ENCODE results near the gene CANX.

- TF ChIP-seq, protein P1, sequence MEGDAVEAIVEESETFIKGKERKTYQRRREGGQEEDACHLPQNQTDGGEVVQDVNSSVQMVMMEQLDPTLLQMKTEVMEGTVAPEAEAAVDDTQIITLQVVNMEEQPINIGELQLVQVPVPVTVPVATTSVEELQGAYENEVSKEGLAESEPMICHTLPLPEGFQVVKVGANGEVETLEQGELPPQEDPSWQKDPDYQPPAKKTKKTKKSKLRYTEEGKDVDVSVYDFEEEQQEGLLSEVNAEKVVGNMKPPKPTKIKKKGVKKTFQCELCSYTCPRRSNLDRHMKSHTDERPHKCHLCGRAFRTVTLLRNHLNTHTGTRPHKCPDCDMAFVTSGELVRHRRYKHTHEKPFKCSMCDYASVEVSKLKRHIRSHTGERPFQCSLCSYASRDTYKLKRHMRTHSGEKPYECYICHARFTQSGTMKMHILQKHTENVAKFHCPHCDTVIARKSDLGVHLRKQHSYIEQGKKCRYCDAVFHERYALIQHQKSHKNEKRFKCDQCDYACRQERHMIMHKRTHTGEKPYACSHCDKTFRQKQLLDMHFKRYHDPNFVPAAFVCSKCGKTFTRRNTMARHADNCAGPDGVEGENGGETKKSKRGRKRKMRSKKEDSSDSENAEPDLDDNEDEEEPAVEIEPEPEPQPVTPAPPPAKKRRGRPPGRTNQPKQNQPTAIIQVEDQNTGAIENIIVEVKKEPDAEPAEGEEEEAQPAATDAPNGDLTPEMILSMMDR (IDR thresholded peaks at IDR 0.05) = no peak
- no peak for TF ChIP-seq POLR2A (IDR thresholded peaks at IDR 0.05)
Observed at GRCh38 chr5:179767496-179768100, 68.8 kb downstream of the CANX start.
